VCaP (cell line): ENCODE measurements around the gene SMCO2.

Experiments used
- H3K27ac ChIP-seq: fragments of 450-650 bp; 2 replicates; pipeline ENCODE4 v1.5.1; 2017
- CTCF ChIP-seq: fragments of 450-650 bp; conservative IDR thresholded peaks from 2 replicates; pipeline ENCODE4 v1.5.1; 2017; ENCODE audit warnings: mild to moderate bottlenecking, moderate library complexity

Gene SMCO2

GRCh38 chr12:27498149-27498548 is 51.6 kb downstream of the SMCO2 start:
- H3K27ac ChIP-seq = no peak overlapping the region
- TF ChIP-seq CTCF = no peak

GRCh38 chr12:27498761-27499160 is 52.2 kb downstream of the SMCO2 start:
- no peak for TF ChIP-seq CTCF
- no peak overlapping the region for H3K27ac ChIP-seq

- H3K27ac ChIP-seq = no peak overlapping the region
- no peak for TF ChIP-seq CTCF
Observed at GRCh38 chr12:27499377-27499776, 52.8 kb downstream of the SMCO2 start.

- H3K27ac ChIP-seq = no peak overlapping the region
- TF ChIP-seq CTCF = no peak
Observed at GRCh38 chr12:27500546-27500945, 54.0 kb downstream of the SMCO2 start.

GRCh38 chr12:27502021-27502435 is 55.5 kb downstream of the SMCO2 start:
- TF ChIP-seq CTCF = no peak
- H3K27ac ChIP-seq = no peak overlapping the region

- no peak overlapping the region for H3K27ac ChIP-seq
- no peak for TF ChIP-seq CTCF
Observed at GRCh38 chr12:27504507-27504906, 58.0 kb downstream of the SMCO2 start.

GRCh38 chr12:27505109-27505508 is 58.6 kb downstream of the SMCO2 start:
- H3K27ac ChIP-seq = no peak overlapping the region
- no peak for TF ChIP-seq CTCF

GRCh38 chr12:27505761-27506160 is 59.2 kb downstream of the SMCO2 start:
- no peak for TF ChIP-seq CTCF
- no peak overlapping the region for H3K27ac ChIP-seq
